Neural cell (in vitro differentiated cells): Measurements from ENCODE around the gene SSTR4. TPM values are rescaled to one million over a fixed set of nuclear protein-coding genes. Genes with fewer than 3 reads are reported as not detected.
"Not testable (repeated sequence)": the region's sequence is repeated elsewhere in the genome, so short reads cannot be mapped to it uniquely, and the experiment has no call there.

Experiments
- H2AFZ ChIP-seq: fragments of 200-600, 300-800 bp; sonication (generic), shearing (Covaris generic); 2 replicates; pipeline ENCODE4 v1.6.0; 2014; ENCODE audit warnings: low read depth, mild to moderate bottlenecking, antibody characterized with exemption, low read length, moderate library complexity
- H3F3A ChIP-seq: fragments of 200-600 bp; shearing (Covaris generic); 2 replicates; pipeline ENCODE4 v1.6.1; 2016; ENCODE audit warnings: mild to moderate bottlenecking, moderate library complexity, mixed read lengths, antibody characterized with exemption, low read length; ENCODE audit not compliant: insufficient read depth, poor library complexity, severe bottlenecking
- H3K27ac ChIP-seq: fragments of 200-600, 300-800 bp; sonication (generic), shearing (Covaris generic); 2 replicates; pipeline ENCODE4 v1.5.1; 2014; ENCODE audit warnings: mild to moderate bottlenecking, low read length, moderate library complexity
- H3K27me3 ChIP-seq: fragments of 300-800, 200-600 bp; sonication (generic), shearing (Covaris generic); 2 replicates; pipeline ENCODE4 v1.6.0; 2014; ENCODE audit warnings: mild to moderate bottlenecking, low read depth, low read length, moderate library complexity; ENCODE audit not compliant: insufficient read depth
- H3K36me3 ChIP-seq: fragments of 300-800, 200-600 bp; sonication (generic), shearing (Covaris generic); 2 replicates; pipeline ENCODE4 v1.5.1; 2014; ENCODE audit warnings: mild to moderate bottlenecking, antibody characterized with exemption, low read length, moderate library complexity; ENCODE audit not compliant: insufficient read depth
- H3K4me2 ChIP-seq: fragments of 300-800, 200-600 bp; sonication (generic), shearing (Covaris generic); 2 replicates; pipeline ENCODE4 v1.6.0; 2014; ENCODE audit warnings: mild to moderate bottlenecking, low read length
- H3K4me3 ChIP-seq: fragments of 300-800, 200-600 bp; sonication (generic), shearing (Covaris generic); 2 replicates; pipeline ENCODE4 v1.5.1; 2014; ENCODE audit warnings: mild to moderate bottlenecking, low read length, moderate library complexity
- H3K79me2 ChIP-seq: fragments of 200-600 bp; shearing (Covaris generic); replicated peaks from 2 replicates; pipeline ENCODE4 v1.6.0; 2014; ENCODE audit warnings: mild to moderate bottlenecking, low read length, moderate library complexity; ENCODE audit not compliant: insufficient read depth
- H3K9ac ChIP-seq: fragments of 300-800, 200-600 bp; sonication (generic), shearing (Covaris generic); 2 replicates; pipeline ENCODE4 v1.6.1; 2016; ENCODE audit warnings: mild to moderate bottlenecking, low read length, mixed read lengths
- H3K9me2 ChIP-seq: fragments of 200-600 bp; shearing (Covaris generic); 2 replicates; pipeline ENCODE4 v1.6.1; 2016; ENCODE audit warnings: mild to moderate bottlenecking, low read length, mixed read lengths; ENCODE audit not compliant: insufficient read depth
- H3K9me3 ChIP-seq: fragments of 200-600, 300-800 bp; sonication (generic), shearing (Covaris generic); 2 replicates; pipeline ENCODE4 v1.6.1; 2016; ENCODE audit warnings: mild to moderate bottlenecking, mixed run types, low read length, moderate library complexity, mixed read lengths
- H4K20me1 ChIP-seq: fragments of 200-600 bp; shearing (Covaris generic); 2 replicates; pipeline ENCODE4 v1.6.1; 2016; ENCODE audit warnings: mild to moderate bottlenecking, mixed run types; ENCODE audit not compliant: insufficient read depth
- CTCF ChIP-seq: fragments of 450-650 bp; IDR thresholded peaks from 2 replicates; pipeline ENCODE4 v1.5.1; 2014; ENCODE audit warnings: antibody characterized with exemption, mild to moderate bottlenecking, moderate library complexity; ENCODE audit not compliant: poor library complexity, severe bottlenecking
- EP300 ChIP-seq: fragments of 450-650 bp; conservative IDR thresholded peaks from 2 replicates; pipeline ENCODE4 v1.6.1; 2014; ENCODE audit warnings: antibody characterized with exemption, mild to moderate bottlenecking, moderate library complexity; ENCODE audit not compliant: poor library complexity, severe bottlenecking
- EZH2 ChIP-seq: fragments of 200-600, 300-800 bp; shearing (Covaris generic), sonication (generic); IDR thresholded peaks from 2 replicates; pipeline ENCODE4 v1.6.1; 2014; ENCODE audit warnings: antibody characterized with exemption, low read length, borderline replicate concordance, mild to moderate bottlenecking; ENCODE audit not compliant: insufficient read depth, poor library complexity, severe bottlenecking
- MXI1 ChIP-seq: fragments of 450-650 bp; conservative IDR thresholded peaks from 2 replicates; pipeline ENCODE4 v1.6.1; 2014; ENCODE audit warnings: antibody characterized with exemption, mild to moderate bottlenecking; ENCODE audit not compliant: poor library complexity, severe bottlenecking
- POLR2AphosphoS5 ChIP-seq: IDR thresholded peaks from 2 replicates; pipeline ENCODE4 v1.6.1; 2012
- RAD21 ChIP-seq: fragments of 450-650 bp; conservative IDR thresholded peaks from 2 replicates; pipeline ENCODE4 v1.6.1; 2014; ENCODE audit warnings: antibody characterized with exemption, mild to moderate bottlenecking, moderate library complexity
- REST ChIP-seq: IDR thresholded peaks from 2 replicates; pipeline ENCODE4 v1.6.1; 2012; ENCODE audit warnings: borderline replicate concordance
- SMC3 ChIP-seq: fragments of 450-650 bp; conservative IDR thresholded peaks from 2 replicates; pipeline ENCODE4 v1.6.1; 2014; ENCODE audit warnings: antibody characterized with exemption, mild to moderate bottlenecking, moderate library complexity; ENCODE audit not compliant: poor library complexity
- TAF1 ChIP-seq: IDR thresholded peaks from 2 replicates; pipeline ENCODE4 v1.6.1; 2012; ENCODE audit warnings: low read depth
- polyA plus RNA-seq: library from polyadenylated mRNA; depleted of rRNA; stranded (reverse); fragments of >200 nt; gene quantifications from 2 replicates; pipeline ENCODE4 v1.2.3, GENCODE V29; 2014

Gene SSTR4
- polyA plus RNA-seq, 1 donor from 2014 or later = not detected

GRCh38 chr20:22986601-22987000 is 48.5 kb upstream of the SSTR4 start (continued):
- TF ChIP-seq CTCF (no peak), TAF1 (no peak)

GRCh38 chr20:22991424-22991823 is 43.7 kb upstream of the SSTR4 start:
- not testable (repeated sequence) for H3K9me3 ChIP-seq, H3K9ac ChIP-seq, H3K4me3 ChIP-seq, H3K4me2 ChIP-seq, H3K9me2 ChIP-seq, H3F3A ChIP-seq, H3K27me3 ChIP-seq, H3K36me3 ChIP-seq, H2AFZ ChIP-seq, H3K79me2 ChIP-seq, H4K20me1 ChIP-seq, H3K27ac ChIP-seq

- no peaks in the 10 kb centered on the region for H3K9me3 ChIP-seq
- H3K4me3 ChIP-seq = no peak overlapping the region
- no peaks in the 10 kb centered on the region for H4K20me1 ChIP-seq
- H3F3A ChIP-seq = no peaks in the 10 kb centered on the region
- H2AFZ ChIP-seq = no peak overlapping the region
- no peaks in the 10 kb centered on the region for H3K9me2 ChIP-seq
- H3K27me3 ChIP-seq = no peaks in the 10 kb centered on the region
- no peak overlapping the region for H3K27ac ChIP-seq
- TF ChIP-seq EZH2 (no peak), RAD21 (no peak), MXI1 (no peak), REST (no peak), SMC3 (no peak), CTCF (no peak), TAF1 (no peak), POLR2AphosphoS5 (no peak), EP300 (no peak)
- no peaks in the 10 kb centered on the region for H3K79me2 ChIP-seq
- no peak overlapping the region for H3K4me2 ChIP-seq
- H3K9ac ChIP-seq = no peak overlapping the region
- no peaks in the 10 kb centered on the region for H3K36me3 ChIP-seq
Measured at GRCh38 chr20:22993823-22994222, 41.3 kb upstream of the SSTR4 start.
